ENCODE results near the gene PAQR4. TPM values are rescaled to one million over a fixed set of nuclear protein-coding genes. Genes with fewer than 3 reads are reported as not detected.
"Not testable (repeated sequence)": the region's sequence is repeated elsewhere in the genome, so short reads cannot be mapped to it uniquely, and the experiment has no call there.

Gene PAQR4
- polyA plus RNA-seq, 1 of the 3 experiments (the other 2 are of a cell fraction), result 8.8 TPM

DNA sequence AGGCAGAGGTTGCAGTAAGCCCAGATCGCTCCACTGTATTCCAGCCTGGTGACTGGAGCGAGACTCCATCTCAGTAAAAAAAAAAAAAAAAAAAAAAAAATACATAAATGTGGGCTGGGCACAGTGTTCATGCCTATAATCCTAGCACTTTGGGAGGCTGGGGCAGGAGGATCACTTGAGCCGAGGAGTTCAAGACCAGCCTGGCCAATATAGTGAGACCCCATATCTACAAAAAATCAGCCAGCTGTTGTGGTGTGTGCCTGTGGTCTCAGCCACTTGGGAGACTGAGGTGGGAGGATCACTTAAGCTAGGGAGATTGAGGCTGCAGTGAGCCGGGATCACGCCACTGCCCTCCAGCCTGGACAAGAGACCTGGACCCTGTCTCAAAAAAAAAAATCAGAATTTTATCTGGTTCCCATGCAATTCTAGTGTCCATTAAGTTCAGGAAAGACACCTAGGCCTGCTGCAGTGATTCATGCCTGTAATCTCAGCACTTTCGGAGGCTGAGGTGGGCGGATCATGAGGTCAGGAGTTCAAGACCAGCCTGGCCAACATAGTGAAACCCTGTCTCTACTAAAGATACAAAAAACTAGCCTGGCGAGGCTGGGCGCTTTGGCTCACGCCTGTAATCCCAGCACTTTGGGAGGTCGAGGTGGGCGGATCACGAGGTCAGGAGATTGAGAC, 37.8 kb upstream of the PAQR4 start:
- H3K4me1 ChIP-seq (ENCODE audit: control insufficient read depth in 1 of 2, insufficient read depth in 2 of 2, low read depth in 1 of 2, low read length in 1 of 2); H2AFZ ChIP-seq (ENCODE audit: low read depth); H3F3A ChIP-seq (replicated peaks; ENCODE audit: insufficient read depth); H3K79me2 ChIP-seq (ENCODE audit: insufficient read depth); H3K27me3 ChIP-seq (ENCODE audit: insufficient read depth); POLR2A ChIA-PET; DNase-seq; H3K9me3 ChIP-seq; H3K9ac ChIP-seq; H3K27ac ChIP-seq (ENCODE audit: low read depth in 2 of 2, low read length in 1 of 2); H3K4me3 ChIP-seq (ENCODE audit: low read depth in 2 of 2, low read length in 1 of 2); H4K20me1 ChIP-seq (ENCODE audit: insufficient read depth); H3K4me2 ChIP-seq; H3K9me2 ChIP-seq: not testable (repeated sequence)
- WGBS (ENCODE audit: low lambda C conversion rate), result 92% methylated on average over 13 of the region's 13 CpGs
- CTCF ChIA-PET, result interaction anchor here (1.4 to 2.6 kb wide), 3 partner anchors 18 to 30 kb away, joined by 3 to 8 read pairs (median 4); no protein-coding TSS in a partner anchor
- peaks cover 0 to 26% of the 10 kb centered on the region in 2 experiments for H3K36me3 ChIP-seq (replicated peaks in 1 of 2; ENCODE audit: control insufficient read depth in 1 of 2, insufficient read depth in 2 of 2, low read length in 1 of 2)

DNA sequence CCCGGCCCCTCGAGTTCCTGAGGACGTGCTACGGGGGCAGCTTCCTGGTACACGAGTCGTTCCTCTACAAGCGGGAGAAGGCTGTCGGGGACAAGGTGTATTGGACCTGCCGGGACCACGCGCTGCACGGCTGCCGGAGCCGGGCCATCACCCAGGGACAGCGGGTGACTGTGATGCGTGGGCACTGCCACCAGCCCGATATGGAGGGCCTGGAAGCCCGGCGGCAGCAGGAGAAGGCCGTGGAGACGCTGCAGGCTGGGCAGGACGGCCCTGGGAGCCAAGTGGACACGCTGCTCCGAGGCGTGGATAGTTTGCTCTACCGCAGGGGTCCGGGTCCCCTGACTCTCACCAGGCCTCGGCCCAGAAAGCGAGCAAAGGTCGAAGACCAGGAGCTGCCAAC, 36.0 kb upstream of the PAQR4 start:
- H3K36me3 ChIP-seq (replicated peaks in 1 of 2; ENCODE audit: control insufficient read depth in 1 of 2, insufficient read depth in 2 of 2, low read length in 1 of 2), result peaks cover 0 to 39% of the 10 kb centered on the region in 2 experiments
- no peak for DNase-seq
- H3K9me3 ChIP-seq, result no peaks in the 10 kb centered on the region
- TF ChIP-seq MXI1 (IDR thresholded peaks at IDR 0.05; ENCODE audit: low read depth, low read length) (no peak), TEAD4 (IDR thresholded peaks at IDR 0.05; ENCODE audit: borderline replicate concordance, insufficient read depth) (no peak)
- TF ChIP-seq, protein P1, sequence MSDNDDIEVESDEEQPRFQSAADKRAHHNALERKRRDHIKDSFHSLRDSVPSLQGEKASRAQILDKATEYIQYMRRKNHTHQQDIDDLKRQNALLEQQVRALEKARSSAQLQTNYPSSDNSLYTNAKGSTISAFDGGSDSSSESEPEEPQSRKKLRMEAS (IDR thresholded peaks at IDR 0.05; ENCODE audit: low read depth), result no peak
- H3K79me2 ChIP-seq (ENCODE audit: insufficient read depth), result no peaks in the 10 kb centered on the region
- no peaks in the 10 kb centered on the region for H3K9me2 ChIP-seq
- WGBS (ENCODE audit: low lambda C conversion rate), result over 99% methylated on average over 18 of the region's 30 CpGs
- no peaks in the 10 kb centered on the region for H3K27me3 ChIP-seq (ENCODE audit: insufficient read depth)
- no peak overlapping the region for H3K4me3 ChIP-seq (ENCODE audit: low read depth in 2 of 2, low read length in 1 of 2)
- no peaks in the 10 kb centered on the region for H4K20me1 ChIP-seq (ENCODE audit: insufficient read depth)
- H3K4me2 ChIP-seq, result no peak overlapping the region
- H2AFZ ChIP-seq (ENCODE audit: low read depth), result no peak overlapping the region
- no peaks in the 10 kb centered on the region for H3K4me1 ChIP-seq (ENCODE audit: control insufficient read depth in 1 of 2, insufficient read depth in 2 of 2, low read depth in 1 of 2, low read length in 1 of 2)
- POLR2A ChIA-PET, result no interaction called here
- H3F3A ChIP-seq (replicated peaks; ENCODE audit: insufficient read depth), result no peaks in the 10 kb centered on the region
- no peak overlapping the region for H3K27ac ChIP-seq (ENCODE audit: low read depth in 2 of 2, low read length in 1 of 2)
- CTCF ChIA-PET, result interaction anchor here (1.3 kb wide), 1 partner anchor 10 kb away, joined by 3 read pairs; no protein-coding TSS in a partner anchor
- H3K9ac ChIP-seq, result no peak overlapping the region

DNA sequence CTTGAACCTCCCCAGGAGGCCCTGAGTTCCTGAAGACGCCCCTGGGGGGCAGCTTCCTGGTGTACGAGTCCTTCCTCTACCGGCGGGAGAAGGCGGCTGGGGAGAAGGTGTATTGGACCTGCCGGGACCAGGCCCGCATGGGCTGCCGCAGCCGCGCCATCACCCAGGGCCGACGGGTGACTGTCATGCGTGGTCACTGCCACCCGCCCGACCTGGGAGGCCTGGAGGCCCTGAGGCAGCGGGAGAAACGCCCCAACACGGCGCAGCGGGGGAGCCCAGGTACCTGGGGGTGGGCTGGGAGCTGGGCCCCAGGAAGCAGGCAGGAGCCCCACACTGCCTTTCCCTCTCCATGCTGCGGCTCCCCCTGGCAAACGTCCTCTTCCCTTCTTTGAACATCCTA, 35.4 kb upstream of the PAQR4 start:
- Histone ChIP-seq H3K79me2 (ENCODE audit: insufficient read depth) (no peaks in the 10 kb centered on the region), H3K27ac (ENCODE audit: low read depth in 2 of 2, low read length in 1 of 2) (no peak overlapping the region), H3K4me2 (no peak overlapping the region), H3F3A (replicated peaks; ENCODE audit: insufficient read depth) (no peaks in the 10 kb centered on the region), H3K27me3 (ENCODE audit: insufficient read depth) (no peaks in the 10 kb centered on the region), H3K36me3 (replicated peaks in 1 of 2; ENCODE audit: control insufficient read depth in 1 of 2, insufficient read depth in 2 of 2, low read length in 1 of 2) (peaks cover under 1 to 39% of the 10 kb centered on the region in 2 experiments), H2AFZ (ENCODE audit: low read depth) (no peak overlapping the region), H4K20me1 (ENCODE audit: insufficient read depth) (no peaks in the 10 kb centered on the region), H3K9ac (no peak overlapping the region), H3K9me3 (no peaks in the 10 kb centered on the region), H3K4me1 (ENCODE audit: control insufficient read depth in 1 of 2, insufficient read depth in 2 of 2, low read depth in 1 of 2, low read length in 1 of 2) (no peaks in the 10 kb centered on the region), H3K4me3 (ENCODE audit: low read depth in 2 of 2, low read length in 1 of 2) (no peak overlapping the region), H3K9me2 (no peaks in the 10 kb centered on the region)
- ChIA-PET CTCF (no interaction called here), POLR2A (no interaction called here)
- peak; percentile 11 for DNase-seq
- WGBS (ENCODE audit: low lambda C conversion rate), result 60% methylated on average over 1 of the region's 22 CpGs
- TF ChIP-seq FOXM1 (IDR thresholded peaks at IDR 0.05; ENCODE audit: low read depth) (no peak), RCOR1 (IDR thresholded peaks at IDR 0.05; ENCODE audit: low read length) (no peak), JUND (IDR thresholded peaks at IDR 0.05) (no peak), TCF12 (IDR thresholded peaks at IDR 0.05) (no peak), GATA2 (CRISPR knock-in tag; IDR thresholded peaks at IDR 0.05) (no peak), TAF1 (IDR thresholded peaks at IDR 0.05; ENCODE audit: borderline replicate concordance, low read depth, low read length) (no peak), FOSL2 (IDR thresholded peaks at IDR 0.05; ENCODE audit: borderline replicate concordance, low read depth) (no peak), EP300 (IDR thresholded peaks at IDR 0.05; ENCODE audit: borderline replicate concordance in 1 of 2, low read depth in 1 of 2, low read length in 1 of 2) (no peak)
- TF ChIP-seq, protein P2, sequence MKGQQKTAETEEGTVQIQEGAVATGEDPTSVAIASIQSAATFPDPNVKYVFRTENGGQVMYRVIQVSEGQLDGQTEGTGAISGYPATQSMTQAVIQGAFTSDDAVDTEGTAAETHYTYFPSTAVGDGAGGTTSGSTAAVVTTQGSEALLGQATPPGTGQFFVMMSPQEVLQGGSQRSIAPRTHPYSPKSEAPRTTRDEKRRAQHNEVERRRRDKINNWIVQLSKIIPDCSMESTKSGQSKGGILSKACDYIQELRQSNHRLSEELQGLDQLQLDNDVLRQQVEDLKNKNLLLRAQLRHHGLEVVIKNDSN (IDR thresholded peaks at IDR 0.05; ENCODE audit: borderline replicate concordance, low read depth), result no peak
- TF ChIP-seq, protein P3, sequence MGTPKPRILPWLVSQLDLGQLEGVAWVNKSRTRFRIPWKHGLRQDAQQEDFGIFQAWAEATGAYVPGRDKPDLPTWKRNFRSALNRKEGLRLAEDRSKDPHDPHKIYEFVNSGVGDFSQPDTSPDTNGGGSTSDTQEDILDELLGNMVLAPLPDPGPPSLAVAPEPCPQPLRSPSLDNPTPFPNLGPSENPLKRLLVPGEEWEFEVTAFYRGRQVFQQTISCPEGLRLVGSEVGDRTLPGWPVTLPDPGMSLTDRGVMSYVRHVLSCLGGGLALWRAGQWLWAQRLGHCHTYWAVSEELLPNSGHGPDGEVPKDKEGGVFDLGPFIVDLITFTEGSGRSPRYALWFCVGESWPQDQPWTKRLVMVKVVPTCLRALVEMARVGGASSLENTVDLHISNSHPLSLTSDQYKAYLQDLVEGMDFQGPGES (IDR thresholded peaks at IDR 0.05; ENCODE audit: low read depth, low read length), result no peak
- TF ChIP-seq, protein P4, sequence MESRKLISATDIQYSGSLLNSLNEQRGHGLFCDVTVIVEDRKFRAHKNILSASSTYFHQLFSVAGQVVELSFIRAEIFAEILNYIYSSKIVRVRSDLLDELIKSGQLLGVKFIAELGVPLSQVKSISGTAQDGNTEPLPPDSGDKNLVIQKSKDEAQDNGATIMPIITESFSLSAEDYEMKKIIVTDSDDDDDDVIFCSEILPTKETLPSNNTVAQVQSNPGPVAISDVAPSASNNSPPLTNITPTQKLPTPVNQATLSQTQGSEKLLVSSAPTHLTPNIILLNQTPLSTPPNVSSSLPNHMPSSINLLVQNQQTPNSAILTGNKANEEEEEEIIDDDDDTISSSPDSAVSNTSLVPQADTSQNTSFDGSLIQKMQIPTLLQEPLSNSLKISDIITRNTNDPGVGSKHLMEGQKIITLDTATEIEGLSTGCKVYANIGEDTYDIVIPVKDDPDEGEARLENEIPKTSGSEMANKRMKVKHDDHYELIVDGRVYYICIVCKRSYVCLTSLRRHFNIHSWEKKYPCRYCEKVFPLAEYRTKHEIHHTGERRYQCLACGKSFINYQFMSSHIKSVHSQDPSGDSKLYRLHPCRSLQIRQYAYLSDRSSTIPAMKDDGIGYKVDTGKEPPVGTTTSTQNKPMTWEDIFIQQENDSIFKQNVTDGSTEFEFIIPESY (IDR thresholded peaks at IDR 0.05; ENCODE audit: borderline replicate concordance, low read depth), result no peak
- TF ChIP-seq, protein P5, sequence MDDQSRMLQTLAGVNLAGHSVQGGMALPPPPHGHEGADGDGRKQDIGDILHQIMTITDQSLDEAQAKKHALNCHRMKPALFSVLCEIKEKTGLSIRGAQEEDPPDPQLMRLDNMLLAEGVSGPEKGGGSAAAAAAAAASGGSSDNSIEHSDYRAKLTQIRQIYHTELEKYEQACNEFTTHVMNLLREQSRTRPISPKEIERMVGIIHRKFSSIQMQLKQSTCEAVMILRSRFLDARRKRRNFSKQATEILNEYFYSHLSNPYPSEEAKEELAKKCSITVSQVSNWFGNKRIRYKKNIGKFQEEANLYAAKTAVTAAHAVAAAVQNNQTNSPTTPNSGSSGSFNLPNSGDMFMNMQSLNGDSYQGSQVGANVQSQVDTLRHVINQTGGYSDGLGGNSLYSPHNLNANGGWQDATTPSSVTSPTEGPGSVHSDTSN (IDR thresholded peaks at IDR 0.05), result no peak

All from SK-N-SH (cell line).